ENCODE data around the gene ENTPD1. TPM values are rescaled to one million over a fixed set of nuclear protein-coding genes. Genes with fewer than 3 reads are reported as not detected.
A peak's percentile ranks its signal among the peaks of the same experiment; 100 is the strongest.
"Not testable (repeated sequence)": the region's sequence is repeated elsewhere in the genome, so short reads cannot be mapped to it uniquely, and the experiment has no call there.

Gene ENTPD1
- total RNA-seq, 2 experiments from 2014 or later: 10.9 to 11.6 TPM

- peaks cover 16% of the 10 kb centered on the region for H3K27me3 Mint-ChIP-seq
- H3K36me3 Mint-ChIP-seq: peaks cover 4% of the 10 kb centered on the region
- H3K4me1 Mint-ChIP-seq: peaks cover 10% of the 10 kb centered on the region
- H3K27ac Mint-ChIP-seq: no peak overlapping the region
- H3K9me3 Mint-ChIP-seq: no peaks in the 10 kb centered on the region
- peak overlapping the region; percentile 88 for H3K4me3 Mint-ChIP-seq
- ATAC-seq (ENCODE audit: low read depth) (no peak), DNase-seq (no peak)
- POLR2A ChIA-PET: no interaction called here
Observed at GRCh38 chr10:95908450-95908849, 152.5 kb downstream of the ENTPD1 start.

- ATAC-seq (ENCODE audit: low read depth): no peak
- DNase-seq: no peak
- Mint-ChIP-seq H3K27me3 (peaks cover 21% of the 10 kb centered on the region), H3K4me1 (peaks cover 10% of the 10 kb centered on the region), H3K27ac (no peak overlapping the region), H3K9me3 (no peaks in the 10 kb centered on the region), H3K36me3 (peaks cover 4% of the 10 kb centered on the region), H3K4me3 (no peak overlapping the region)
- POLR2A ChIA-PET: no interaction called here
Observed at GRCh38 chr10:95909561-95909960, 153.6 kb downstream of the ENTPD1 start.

GRCh38 chr10:95916039-95916438, 160.1 kb downstream of the ENTPD1 start:
- peaks cover 27% of the 10 kb centered on the region for H3K27me3 Mint-ChIP-seq
- ATAC-seq (ENCODE audit: low read depth); H3K36me3 Mint-ChIP-seq; POLR2A ChIA-PET; H3K4me3 Mint-ChIP-seq; H3K4me1 Mint-ChIP-seq; H3K27ac Mint-ChIP-seq; H3K9me3 Mint-ChIP-seq; DNase-seq: not testable (repeated sequence)

Other genes with a start within 250 kb of the ENTPD1 start
- under 1 TPM; 0.71 to 0.72 TPM for gene SORBS1, start 194.8 kb upstream of the ENTPD1 start, total RNA-seq
- 10 to 100 TPM; 46.8 to 48.7 TPM for gene ALDH18A1, start 99.5 kb upstream of the ENTPD1 start, total RNA-seq
- gene TCTN3, start 62.2 kb upstream of the ENTPD1 start, total RNA-seq: 10 to 100 TPM; 16.2 to 21.4 TPM
- gene CC2D2B, start 151.8 kb downstream of the ENTPD1 start, total RNA-seq: under 1 TPM in 1 of 2 experiments, not detected in 1; 0.48 TPM

All from activated naive CD8-positive, alpha-beta T cell treated with anti-CD3 and anti-CD28 coated beads, Interleukin-2, amount 10 ng/mL, durations not matched to agents 7 days and 5 days (primary cell).